Erythroblast (primary cell): ENCODE results near the gene KIF26B.

Experiments used
- GATA1 ChIP-seq: IDR thresholded peaks from 2 replicates; pipeline ENCODE4 v1.6.1; 2011; ENCODE audit warnings: low read depth, mild to moderate bottlenecking, control low read depth, low read length, moderate library complexity
- POLR2A ChIP-seq: IDR thresholded peaks from 2 replicates; pipeline ENCODE4 v1.6.1; 2011; ENCODE audit warnings: mild to moderate bottlenecking, low read length

- TF ChIP-seq POLR2A = no peak
- no peak for TF ChIP-seq GATA1
These were observed 122.5 kb downstream of the KIF26B start for GRCh38 chr1:245277276-245277675.
